ENCODE measurements around the gene ST3GAL3.
A peak's percentile ranks its signal among the peaks of the same experiment; 100 is the strongest.

The ST3GAL3 gene

GRCh38 chr1:43921022-43921421 is 213.7 kb downstream of the ST3GAL3 start:
- DNase-seq, result no peak

DNA sequence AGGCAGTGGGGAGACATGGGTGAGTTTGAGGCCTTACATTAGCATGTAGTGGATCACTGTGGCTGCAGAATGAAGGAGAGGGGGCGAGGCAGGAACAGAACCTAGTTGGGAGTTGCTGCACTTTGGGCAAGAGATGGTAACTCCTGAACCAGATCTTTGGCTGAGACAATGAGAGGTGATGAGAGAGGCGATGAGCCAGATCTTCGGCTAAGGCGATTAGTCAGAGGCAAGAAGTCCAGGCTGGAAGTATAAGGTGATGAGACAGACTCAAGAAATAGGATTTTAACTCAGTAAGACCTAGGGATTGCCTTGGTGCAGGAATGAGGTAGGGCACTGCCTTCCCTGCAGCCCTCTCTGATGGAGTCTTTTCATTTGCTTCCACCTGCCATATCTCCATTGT is 217.2 kb downstream of the ST3GAL3 start:
- DNase-seq, result no peak

DNA sequence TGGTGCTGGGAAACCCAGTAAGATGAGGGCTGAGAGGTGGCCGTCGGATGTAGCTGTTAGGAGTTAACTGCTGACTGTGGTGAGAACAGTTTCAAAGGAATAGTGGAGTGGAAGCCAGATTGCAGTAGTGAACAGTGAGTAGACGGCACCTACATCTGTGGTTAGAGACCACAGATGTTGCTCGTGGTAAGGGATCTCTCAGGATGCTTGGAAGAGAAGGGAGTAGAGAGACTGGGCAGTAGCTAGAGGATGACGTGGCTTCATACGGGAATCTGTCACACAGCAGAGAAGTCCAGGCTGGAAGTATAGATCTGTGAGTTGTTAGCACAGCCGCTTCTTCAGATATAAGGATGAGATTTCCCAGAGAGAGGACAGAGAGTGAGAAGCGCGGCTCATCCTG is 218.5 kb downstream of the ST3GAL3 start:
- no peak for DNase-seq

DNA sequence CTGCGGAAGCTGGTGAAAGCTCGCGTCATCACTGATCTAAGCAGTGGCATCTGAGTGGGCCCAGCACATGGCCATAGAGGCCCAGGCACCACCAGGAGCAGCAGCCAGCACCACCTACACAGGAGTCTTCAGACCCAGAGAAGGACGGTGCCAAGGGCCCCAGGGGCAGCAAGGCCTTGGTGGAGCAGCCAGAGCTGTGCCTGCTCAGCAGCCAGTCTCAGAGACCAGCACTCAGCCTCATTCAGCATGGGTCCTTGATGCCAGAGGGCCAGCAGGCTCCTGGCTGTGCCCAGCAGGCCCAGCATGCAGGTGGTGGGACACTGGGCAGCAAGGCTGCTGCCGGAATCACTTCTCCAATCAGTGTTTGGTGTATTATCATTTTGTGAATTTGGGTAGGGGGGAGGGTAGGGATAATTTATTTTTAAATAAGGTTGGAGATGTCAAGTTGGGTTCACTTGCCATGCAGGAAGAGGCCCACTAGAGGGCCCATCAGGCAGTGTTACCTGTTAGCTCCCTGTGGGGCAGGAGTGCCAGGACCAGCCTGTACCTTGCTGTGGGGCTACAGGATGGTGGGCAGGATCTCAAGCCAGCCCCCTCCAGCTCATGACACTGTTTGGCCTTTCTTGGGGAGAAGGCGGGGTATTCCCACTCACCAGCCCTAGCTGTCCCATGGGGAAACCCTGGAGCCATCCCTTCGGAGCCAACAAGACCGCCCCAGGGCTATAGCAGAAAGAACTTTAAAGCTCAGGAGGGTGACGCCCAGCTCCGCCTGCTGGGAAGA is 223.0 kb downstream of the ST3GAL3 start:
- no peak for DNase-seq

- no peak for DNase-seq
Observed at GRCh38 chr1:43930949-43931275, 223.6 kb downstream of the ST3GAL3 start.

DNA sequence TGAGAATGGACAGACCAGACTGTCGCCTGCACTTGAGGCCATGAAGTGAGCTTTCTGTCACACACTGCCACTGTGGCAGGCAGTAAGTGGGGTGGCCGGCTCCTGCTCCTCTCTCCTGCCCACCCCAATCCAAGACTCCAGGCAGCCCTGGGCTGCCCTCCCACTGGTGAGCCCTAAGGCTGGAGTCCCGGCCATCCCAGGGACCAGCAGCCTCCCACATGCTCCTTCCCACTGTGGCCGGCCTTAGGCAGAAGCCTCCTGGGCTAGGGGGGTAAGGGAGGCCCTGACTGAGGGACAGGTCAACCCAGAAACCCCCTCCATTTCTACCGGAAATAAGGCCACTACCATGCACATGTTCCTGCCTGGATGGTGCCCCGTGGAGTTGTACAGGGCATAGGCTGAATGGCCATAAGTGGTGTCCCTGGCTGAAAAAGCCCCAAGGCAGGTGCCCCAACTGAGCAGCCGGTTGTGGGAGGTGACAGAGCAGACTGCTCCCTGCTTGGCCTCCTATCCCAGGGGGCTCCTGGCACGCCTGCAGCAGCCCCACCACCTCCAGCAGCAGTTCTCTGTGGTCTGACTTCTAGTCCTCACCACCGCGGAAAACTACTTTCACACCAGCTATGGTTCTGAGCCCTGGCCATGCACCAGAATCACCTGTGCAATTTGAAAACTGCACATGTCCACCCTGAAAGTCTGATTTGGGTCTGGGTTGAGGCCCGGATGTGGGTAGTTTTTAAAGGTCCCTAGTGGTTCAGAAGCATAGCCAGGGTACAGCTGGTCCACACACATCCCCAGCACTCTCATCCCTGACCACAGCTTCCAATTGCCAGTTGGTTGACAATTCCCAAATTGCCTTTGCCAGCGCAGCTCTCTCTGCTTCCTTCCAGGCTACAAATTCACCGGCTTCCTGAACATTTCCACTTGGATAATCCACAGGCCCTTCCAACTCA is 224.7 kb downstream of the ST3GAL3 start:
- no peak for DNase-seq

DNA sequence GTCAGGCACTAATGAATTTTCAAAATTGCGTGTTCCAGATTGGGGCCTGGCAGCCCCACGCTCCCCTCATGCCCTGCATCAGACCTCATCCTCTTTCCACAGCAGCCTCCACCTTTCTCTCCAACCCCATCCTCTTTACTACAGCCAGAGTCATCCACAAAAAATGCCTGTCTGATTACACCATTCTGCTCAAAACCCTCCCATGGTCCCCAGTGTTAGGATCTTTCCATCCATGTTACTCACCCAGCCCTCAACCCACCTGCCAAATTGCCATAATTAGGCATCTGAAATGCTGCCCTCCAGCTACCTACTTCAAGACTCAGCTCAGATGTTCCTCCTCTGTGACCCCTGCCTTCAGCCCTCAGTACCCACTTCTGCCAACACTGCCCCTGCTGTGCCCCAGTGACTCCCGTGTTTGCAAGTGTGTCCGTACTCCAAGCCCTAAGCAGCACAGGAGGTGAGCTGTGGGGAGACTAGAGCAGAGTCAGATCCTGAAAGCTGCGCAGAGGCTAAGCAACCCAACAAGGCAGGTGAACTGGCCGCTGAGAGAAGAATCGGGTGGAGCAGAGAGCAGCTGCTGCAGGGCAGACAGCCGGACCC is 225.6 kb downstream of the ST3GAL3 start:
- DNase-seq, result no peak

- no peak for DNase-seq
Observed at GRCh38 chr1:43933386-43934100, 226.2 kb downstream of the ST3GAL3 start, which contains the start of gene ARTN. TSS of gene ARTN (plus strand) at chr1:43933801. CDS start at chr1:43935657, 1,856 bp downstream.

DNA sequence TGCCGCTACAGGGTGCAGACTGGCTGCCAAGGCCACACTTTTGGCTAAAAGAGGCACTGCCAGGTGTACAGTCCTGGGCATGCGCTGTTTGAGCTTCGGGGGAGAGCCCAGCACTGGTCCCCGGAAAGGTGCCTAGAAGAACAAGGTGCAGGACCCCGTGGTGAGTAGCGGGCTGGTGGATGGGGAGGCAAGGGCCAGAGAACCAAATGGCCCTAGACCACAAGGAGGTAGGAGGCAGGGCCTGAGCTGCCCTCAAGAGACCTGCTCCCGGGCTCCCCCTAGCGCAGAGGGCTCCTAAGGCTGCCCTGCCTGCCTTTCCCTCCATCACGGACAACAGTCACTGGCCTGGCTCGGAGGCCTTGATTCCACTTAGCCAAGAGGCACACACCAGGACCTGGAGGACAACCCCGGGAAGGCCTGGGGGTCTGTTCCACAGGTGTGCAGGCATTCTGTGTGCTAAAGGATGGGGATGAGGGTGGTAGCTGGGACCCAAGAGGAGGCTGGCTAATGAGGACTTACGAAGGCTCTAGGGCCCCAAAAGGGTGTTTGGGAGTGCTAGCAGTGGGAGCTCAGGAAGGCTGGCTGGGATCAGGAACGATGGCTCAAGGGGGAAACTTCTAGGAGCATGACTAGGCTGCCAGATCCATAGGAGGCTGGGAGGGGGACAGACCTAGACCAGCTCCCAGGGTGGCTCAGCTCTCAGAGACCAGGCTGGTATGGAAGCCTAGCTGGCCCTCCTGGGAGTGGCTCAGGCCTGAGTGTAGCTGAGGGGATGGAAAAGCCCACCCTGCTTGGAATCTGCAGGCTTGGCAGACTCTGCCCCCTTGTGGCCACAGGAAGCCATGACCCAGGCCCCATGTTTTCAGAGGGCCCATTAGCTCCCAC is 227.0 kb downstream of the ST3GAL3 start:
- peak; percentile 83 for DNase-seq

DNA sequence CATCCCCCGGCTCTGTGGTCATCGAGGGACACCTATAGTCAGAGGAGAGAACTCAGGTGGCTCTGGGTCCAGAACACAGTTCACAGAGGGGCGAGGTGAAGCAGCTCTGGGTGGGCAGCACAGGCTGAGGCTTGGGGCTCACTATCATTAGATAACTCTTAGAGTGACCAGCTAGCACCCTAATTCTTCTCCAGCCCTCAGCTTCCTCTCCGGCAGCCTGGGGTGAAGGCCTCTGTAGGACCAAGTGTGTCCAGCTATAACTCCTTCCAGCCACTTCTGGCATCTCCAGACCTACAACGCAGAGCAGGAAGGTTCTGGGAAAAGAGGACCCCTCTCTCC is 227.6 kb downstream of the ST3GAL3 start:
- DNase-seq, result no peak

GRCh38 chr1:43935711-43936427 is 228.5 kb downstream of the ST3GAL3 start:
- DNase-seq, result no peak

DNA sequence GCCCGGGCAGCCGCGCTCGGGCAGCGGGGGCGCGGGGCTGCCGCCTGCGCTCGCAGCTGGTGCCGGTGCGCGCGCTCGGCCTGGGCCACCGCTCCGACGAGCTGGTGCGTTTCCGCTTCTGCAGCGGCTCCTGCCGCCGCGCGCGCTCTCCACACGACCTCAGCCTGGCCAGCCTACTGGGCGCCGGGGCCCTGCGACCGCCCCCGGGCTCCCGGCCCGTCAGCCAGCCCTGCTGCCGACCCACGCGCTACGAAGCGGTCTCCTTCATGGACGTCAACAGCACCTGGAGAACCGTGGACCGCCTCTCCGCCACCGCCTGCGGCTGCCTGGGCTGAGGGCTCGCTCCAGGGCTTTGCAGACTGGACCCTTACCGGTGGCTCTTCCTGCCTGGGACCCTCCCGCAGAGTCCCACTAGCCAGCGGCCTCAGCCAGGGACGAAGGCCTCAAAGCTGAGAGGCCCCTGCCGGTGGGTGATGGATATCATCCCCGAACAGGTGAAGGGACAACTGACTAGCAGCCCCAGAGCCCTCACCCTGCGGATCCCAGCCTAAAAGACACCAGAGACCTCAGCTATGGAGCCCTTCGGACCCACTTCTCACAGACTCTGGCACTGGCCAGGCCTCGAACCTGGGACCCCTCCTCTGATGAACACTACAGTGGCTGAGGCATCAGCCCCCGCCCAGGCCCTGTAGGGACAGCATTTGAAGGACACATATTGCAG is 229.3 kb downstream of the ST3GAL3 start:
- no peak for DNase-seq

DNA sequence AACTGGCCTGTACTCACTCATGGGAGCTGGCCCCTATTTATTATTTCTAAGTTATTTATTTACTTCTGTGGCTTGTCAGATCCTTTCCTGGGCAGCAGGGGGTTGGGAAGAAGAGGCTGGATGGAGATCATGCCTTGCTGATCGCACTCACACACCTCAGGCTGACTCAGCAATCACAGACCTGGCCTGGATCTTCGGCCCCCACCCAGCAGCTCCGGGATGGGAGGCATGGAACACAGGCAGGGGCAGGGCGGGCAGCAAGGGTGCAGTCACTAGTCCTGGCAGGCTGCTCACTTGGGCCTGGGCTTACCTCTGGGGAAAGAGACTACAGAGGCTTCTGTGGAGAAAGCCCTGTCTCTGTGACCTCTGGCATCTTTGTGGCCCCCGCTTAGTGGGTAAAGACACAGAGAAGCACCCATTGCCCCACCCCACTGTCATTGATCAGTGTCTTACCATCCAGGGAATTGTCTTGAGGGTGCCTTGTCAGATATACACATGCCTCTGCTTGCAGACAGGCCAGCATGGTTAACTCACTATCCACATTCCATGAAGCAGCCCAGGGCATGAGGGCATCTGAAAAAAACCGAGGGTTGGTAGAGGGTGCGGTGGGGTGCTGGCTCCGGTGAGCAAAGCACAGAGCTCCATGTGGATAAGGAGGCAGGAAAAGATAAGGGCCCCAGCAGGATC is 230.0 kb downstream of the ST3GAL3 start:
- no peak for DNase-seq

- no peak for DNase-seq
Observed at GRCh38 chr1:43938383-43938782, 231.0 kb downstream of the ST3GAL3 start.

DNA sequence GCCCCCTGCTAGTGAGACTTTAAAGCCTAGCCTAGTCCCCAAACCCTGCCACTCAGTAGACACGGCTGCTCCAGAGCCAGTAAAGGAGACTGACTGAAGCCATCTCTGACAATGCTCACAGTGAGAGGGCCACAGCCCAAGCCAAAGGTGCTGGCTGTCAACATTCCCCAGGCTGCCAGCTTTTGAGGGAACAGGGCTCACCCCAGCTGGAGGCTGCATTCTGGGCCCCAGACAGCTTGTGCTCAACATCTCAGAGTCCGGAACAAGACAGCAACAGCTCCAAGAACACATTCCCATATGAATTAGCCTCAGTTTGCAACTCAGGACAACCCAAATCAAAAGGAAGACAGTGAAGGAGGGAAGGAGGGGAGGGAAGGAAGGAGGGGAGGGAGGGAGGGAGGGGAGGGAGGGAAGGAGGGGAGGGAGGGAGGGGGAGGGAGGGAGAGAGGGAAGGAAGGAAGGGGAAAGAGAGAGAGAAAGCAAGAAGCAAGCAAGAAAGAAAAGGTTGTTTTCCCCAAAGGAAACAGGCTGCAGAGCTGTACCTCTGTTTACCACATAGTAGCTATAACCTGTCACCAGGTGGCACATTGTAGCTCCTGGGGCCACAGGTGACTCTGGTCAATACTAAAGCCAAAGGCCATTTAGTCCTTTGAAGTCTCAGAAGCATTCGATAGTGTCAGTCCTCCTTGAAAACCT is 231.7 kb downstream of the ST3GAL3 start:
- no peak for DNase-seq

- DNase-seq, result no peak
Observed at GRCh38 chr1:43942411-43942810, 235.1 kb downstream of the ST3GAL3 start.

DNA sequence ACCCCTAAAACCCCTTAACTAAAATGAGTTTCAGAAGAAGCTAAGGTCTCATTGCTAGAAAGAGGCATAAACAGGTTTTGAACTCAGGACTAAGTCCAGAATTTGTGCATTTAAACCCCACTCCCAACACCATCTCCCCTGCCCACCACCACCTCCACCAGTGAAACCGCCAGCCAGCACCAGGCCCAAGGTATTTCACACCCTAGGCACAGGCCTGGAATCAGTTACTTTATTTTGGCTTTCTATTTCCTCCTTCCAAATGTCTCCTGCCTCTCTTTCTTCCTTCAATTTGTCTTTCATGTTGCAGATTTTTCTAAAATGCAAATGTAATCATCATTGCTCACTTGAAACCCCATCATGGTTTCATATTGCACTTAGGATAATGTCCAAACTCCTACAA is 237.5 kb downstream of the ST3GAL3 start:
- no peak for DNase-seq

DNA sequence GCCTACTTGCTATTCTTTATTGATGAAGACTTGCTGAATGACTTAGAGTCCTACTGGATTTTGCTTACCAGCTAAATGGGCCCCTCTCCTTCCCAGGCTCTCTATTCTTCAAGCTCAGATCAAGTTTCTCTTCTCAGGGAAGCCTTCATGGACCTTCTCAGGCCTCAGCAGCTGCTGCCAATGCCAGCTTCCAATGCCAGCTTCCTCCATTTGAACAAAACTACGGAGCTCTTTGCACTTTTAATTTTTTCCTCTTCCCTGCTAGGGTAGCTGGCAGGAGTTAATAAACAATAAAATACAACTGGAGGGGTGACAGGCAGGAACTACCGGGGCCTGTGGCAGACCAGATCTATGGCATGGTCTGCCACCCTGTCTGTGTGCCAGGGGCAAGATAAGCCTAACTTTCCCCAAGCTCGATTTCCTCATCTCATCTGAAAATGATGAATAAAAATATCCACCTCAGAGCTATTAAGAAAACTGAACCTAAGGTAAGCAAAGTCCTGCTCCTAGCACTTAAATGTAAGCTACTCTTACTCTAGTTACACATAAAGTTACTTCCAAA is 238.4 kb downstream of the ST3GAL3 start:
- DNase-seq, result no peak
